Measurements from ENCODE around the gene SELPLG.

DNA sequence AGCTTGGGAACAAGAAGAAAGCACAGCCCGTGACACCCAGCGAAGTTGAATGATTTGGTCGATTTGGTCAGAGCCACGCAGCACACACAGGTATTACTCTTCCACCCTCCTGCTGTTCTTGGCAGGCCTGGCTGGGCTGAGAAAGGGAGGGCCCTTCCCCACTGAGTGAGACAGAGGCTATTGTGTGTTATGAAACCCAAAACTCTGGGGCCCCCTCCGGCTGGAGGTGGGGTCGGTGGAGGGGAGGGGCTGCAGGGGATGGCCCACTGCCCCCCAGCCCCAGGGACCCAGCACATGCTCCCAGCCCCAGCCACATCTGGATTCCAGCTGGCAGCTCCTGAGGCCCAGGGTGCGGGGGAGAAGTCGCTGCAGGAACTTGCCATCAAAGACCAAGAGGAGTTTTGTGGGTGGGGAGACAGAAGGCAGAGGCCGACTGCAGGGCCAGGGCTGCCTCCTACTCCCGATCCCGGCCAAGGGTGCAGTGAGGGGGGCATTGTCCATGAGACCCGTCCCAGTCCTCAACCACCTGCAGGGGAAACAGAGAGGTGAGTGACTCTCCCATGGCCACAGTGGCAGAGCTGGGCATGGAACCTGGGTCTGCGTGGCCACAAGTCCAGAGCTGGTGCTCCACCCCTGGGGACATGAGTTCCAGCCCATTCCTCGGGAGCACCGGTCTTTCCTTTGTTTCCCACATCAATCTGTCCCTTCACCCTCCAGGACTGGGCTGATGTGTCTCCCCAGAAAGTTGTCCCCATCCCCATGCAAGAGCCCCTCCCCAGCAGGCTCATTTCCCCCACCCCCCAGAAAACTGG is 44.5 kb downstream of the SELPLG start:
- TF ChIP-seq POLR2AphosphoS5 (IDR thresholded peaks at IDR 0.05) (no peak), POLR2A (IDR thresholded peaks at IDR 0.05) (no peak), EP300 (IDR thresholded peaks at IDR 0.05) (no peak)
- TF ChIP-seq, protein P1, sequence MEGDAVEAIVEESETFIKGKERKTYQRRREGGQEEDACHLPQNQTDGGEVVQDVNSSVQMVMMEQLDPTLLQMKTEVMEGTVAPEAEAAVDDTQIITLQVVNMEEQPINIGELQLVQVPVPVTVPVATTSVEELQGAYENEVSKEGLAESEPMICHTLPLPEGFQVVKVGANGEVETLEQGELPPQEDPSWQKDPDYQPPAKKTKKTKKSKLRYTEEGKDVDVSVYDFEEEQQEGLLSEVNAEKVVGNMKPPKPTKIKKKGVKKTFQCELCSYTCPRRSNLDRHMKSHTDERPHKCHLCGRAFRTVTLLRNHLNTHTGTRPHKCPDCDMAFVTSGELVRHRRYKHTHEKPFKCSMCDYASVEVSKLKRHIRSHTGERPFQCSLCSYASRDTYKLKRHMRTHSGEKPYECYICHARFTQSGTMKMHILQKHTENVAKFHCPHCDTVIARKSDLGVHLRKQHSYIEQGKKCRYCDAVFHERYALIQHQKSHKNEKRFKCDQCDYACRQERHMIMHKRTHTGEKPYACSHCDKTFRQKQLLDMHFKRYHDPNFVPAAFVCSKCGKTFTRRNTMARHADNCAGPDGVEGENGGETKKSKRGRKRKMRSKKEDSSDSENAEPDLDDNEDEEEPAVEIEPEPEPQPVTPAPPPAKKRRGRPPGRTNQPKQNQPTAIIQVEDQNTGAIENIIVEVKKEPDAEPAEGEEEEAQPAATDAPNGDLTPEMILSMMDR (IDR thresholded peaks at IDR 0.05), result no peak

All from gastroesophageal sphincter (tissue), 3 donors.